Activated CD8-positive, alpha-beta T cell treated with anti-CD3 and anti-CD28 coated beads, Interleukin-2, amount 10 ng/mL, durations not matched to agents 7 days and 5 days (primary cell): ENCODE results near the gene MAPK8IP3. TPM values are rescaled to one million over a fixed set of nuclear protein-coding genes. Genes with fewer than 3 reads are reported as not detected.
"Not testable (repeated sequence)": the region's sequence is repeated elsewhere in the genome, so short reads cannot be mapped to it uniquely, and the experiment has no call there.

Experiments
- ATAC-seq: fragments of 150-1000 bp; cut with Tn5 transposase; one replicate; pipeline ENCODE4 v1.10.0; 2021; ENCODE audit warnings: moderate library complexity
- CTCF ChIA-PET: fragments of 350-600 bp; sonication (Branson Sonifier 250); formaldehyde crosslinking; loops from one replicate; lab custom pipeline; 2021; ENCODE audit warnings: antibody characterized with exemption; lab: Charles Lee
- POLR2A ChIA-PET: fragments of 350-600 bp; sonication (Branson Sonifier 250); formaldehyde crosslinking; loops from one replicate; lab custom pipeline; 2021; ENCODE audit warnings: antibody characterized with exemption; lab: Charles Lee
- DNase-seq: peaks from one replicate; pipeline ENCODE4 v3.0.0-alpha.2; 2020
- H3K27ac Mint-ChIP-seq: one replicate; pipeline ENCODE4 v1.8.0; 2021; ENCODE audit warnings: mild to moderate bottlenecking, mixed read lengths
- H3K27me3 Mint-ChIP-seq: one replicate; pipeline ENCODE4 v1.8.0; 2021; ENCODE audit warnings: low read depth, mixed read lengths
- H3K36me3 Mint-ChIP-seq: one replicate; pipeline ENCODE4 v1.8.0; 2021; ENCODE audit warnings: low read depth, mixed read lengths
- H3K4me1 Mint-ChIP-seq: one replicate; pipeline ENCODE4 v1.8.0; 2021; ENCODE audit warnings: low read depth, mixed read lengths
- H3K4me3 Mint-ChIP-seq: one replicate; pipeline ENCODE4 v1.8.0; 2021; ENCODE audit warnings: mild to moderate bottlenecking, mixed read lengths
- H3K9me3 Mint-ChIP-seq: one replicate; pipeline ENCODE4 v1.8.0; 2022; ENCODE audit warnings: mixed read lengths; ENCODE audit not compliant: insufficient read depth
- total RNA-seq, 2 experiments: library from RNA; stranded (reverse); gene quantifications; one replicate each; pipeline ENCODE4 v1.2.3, GENCODE V29; 2021

MAPK8IP3 gene
- total RNA-seq, 2 experiments from 2014 or later = 75.9 to 82.7 TPM

DNA sequence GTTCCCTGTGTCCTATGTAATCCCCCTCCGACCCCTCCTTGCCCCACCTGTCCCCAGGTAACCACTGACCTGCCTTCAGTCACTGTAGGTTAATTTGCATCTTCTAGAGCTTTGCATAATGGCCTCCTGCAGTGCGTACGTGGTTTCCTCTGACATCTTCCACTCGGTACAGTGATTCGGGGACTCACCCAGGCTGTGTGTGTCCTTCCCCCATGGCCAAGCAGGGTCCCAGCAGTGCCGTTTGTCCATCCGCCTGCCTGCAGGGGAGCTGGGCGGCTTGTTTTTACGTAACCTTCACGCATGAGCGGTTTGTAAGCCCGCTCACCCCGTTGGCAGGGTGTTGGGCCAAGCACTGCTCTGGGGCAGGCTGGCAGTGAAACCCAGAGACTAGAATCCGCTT lies 7.9 kb downstream of the MAPK8IP3 start:
- POLR2A ChIA-PET = interaction anchor here (1.0 kb wide), 1 partner anchor 10 kb away, joined by 3 read pairs; no protein-coding TSS in a partner anchor
- no peak overlapping the region for H3K27ac Mint-ChIP-seq
- no peaks in the 10 kb centered on the region for H3K36me3 Mint-ChIP-seq
- CTCF ChIA-PET = interaction anchor here (0.8 kb wide), 1 partner anchor 10 kb away, joined by 4 read pairs; no protein-coding TSS in a partner anchor
- H3K4me1 Mint-ChIP-seq = peaks cover 14% of the 10 kb centered on the region
- H3K27me3 Mint-ChIP-seq = no peaks in the 10 kb centered on the region
- DNase-seq (no peak), ATAC-seq (no peak)
- H3K9me3 Mint-ChIP-seq = no peaks in the 10 kb centered on the region
- no peak overlapping the region for H3K4me3 Mint-ChIP-seq

DNA sequence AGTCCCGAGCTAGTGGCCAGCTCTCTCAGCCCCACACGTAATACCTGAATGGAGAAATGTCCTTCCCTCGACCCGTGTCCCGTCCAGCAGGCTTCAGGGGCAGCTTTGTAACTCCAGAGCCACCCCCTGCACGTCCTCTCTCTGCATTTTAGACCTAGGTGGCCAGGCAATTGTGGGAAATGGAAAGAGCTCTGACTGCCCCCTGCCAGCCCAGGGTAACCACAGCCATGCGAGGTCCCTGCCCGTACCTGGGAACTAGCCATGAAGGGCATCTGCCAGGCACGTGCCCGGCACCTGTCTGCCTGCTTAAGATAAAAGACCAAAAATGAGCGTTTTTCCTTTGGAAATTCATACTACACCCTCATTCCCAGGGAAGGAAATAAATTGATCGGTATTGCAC lies 9.2 kb downstream of the MAPK8IP3 start:
- Mint-ChIP-seq H3K27me3 (no peaks in the 10 kb centered on the region), H3K4me3 (no peak overlapping the region), H3K9me3 (no peaks in the 10 kb centered on the region), H3K4me1 (peaks cover 19% of the 10 kb centered on the region), H3K27ac (no peak overlapping the region), H3K36me3 (no peaks in the 10 kb centered on the region)
- DNase-seq = no peak
- ChIA-PET CTCF (interaction anchor here (0.5 kb wide), 1 partner anchor 33 kb away, joined by 3 read pairs; no protein-coding TSS in a partner anchor), POLR2A (no interaction called here)
- no peak for ATAC-seq

DNA sequence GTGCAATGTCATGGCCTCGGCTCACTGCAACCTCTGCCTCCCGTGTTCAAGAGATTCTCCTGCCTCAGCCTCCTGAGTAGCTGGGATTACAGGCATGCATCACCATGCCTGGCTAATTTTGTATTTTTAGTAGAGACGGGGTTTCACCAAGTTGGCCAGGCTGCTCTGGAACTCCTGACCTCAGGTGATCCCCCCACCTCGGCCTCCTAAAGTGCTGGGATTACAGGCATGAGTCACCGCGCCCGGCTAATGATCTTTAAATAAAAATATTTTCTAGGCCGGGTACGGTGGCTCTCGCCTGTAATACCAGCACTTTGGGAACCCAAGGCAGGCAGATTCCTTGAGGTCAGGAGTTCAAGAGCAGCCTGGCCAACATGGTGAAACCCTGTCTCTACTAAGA lies 12.2 kb downstream of the MAPK8IP3 start:
- H3K4me3 Mint-ChIP-seq, H3K27me3 Mint-ChIP-seq, H3K27ac Mint-ChIP-seq, H3K9me3 Mint-ChIP-seq, CTCF ChIA-PET, ATAC-seq, DNase-seq, H3K36me3 Mint-ChIP-seq, POLR2A ChIA-PET: not testable (repeated sequence)
- peaks cover 38% of the 10 kb centered on the region for H3K4me1 Mint-ChIP-seq

DNA sequence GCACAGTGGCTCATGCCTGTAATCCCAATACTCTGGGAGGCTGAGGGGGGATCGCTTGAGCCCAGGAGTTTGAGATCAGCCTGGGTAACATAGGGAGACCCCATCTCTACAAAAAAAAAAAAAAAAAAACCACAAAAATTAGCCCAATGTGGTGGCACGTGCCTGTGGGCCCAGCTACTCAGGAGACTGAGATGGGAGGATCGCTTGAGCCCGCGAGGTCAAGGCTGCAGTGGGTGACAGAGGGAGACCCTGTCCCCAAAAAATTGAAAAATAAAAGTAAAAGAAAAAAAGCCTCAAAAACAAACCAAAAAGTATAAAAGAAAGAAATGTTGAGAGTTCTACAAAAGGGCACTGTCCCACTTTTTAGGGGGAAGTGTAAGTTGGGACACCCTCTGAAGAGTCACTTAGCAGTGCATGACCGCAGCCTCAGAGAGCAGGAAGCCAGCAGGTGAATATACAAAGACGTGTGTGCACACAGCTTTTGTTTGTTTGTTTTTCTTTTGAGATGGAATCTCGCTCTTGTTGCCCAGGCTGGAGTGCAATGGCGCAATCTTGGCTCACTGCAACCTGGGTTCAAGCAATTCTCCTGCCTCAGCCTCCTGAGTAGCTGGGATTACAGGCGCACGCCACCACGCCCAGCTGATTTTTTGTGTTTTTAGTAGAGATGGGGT lies 13.7 kb downstream of the MAPK8IP3 start:
- POLR2A ChIA-PET, CTCF ChIA-PET, H3K9me3 Mint-ChIP-seq, H3K4me3 Mint-ChIP-seq, H3K36me3 Mint-ChIP-seq, ATAC-seq, H3K27me3 Mint-ChIP-seq: not testable (repeated sequence)
- peak; percentile 40 for DNase-seq
- Mint-ChIP-seq H3K27ac (peak overlapping the region; percentile 11), H3K4me1 (peaks cover 43% of the 10 kb centered on the region)

DNA sequence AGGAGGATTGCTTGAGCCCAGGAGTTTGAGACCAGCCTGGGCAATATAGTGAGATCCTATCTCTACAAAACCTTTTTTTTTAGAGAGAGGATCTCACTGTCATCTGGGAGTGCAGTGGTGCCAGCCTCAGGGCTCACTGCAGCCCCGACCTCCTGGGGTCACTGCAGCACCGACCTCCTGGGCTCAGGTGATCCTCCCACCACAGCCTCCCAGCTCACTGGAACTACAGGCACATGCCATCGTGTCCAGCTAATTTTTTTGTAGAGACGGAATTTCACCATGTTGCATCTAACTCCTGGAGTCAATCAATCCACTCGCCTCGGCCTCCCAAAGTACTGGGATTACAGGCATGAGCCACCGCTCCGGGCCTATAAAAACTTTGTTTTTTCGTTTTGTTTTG lies 15.4 kb downstream of the MAPK8IP3 start:
- DNase-seq (no peak), ATAC-seq (no peak)
- Mint-ChIP-seq H3K9me3 (no peaks in the 10 kb centered on the region), H3K4me3 (no peak overlapping the region), H3K4me1 (peaks cover 43% of the 10 kb centered on the region), H3K36me3 (peaks cover 5% of the 10 kb centered on the region), H3K27ac (no peak overlapping the region), H3K27me3 (no peaks in the 10 kb centered on the region)
- CTCF ChIA-PET = no interaction called here
- POLR2A ChIA-PET = no interaction called here

DNA sequence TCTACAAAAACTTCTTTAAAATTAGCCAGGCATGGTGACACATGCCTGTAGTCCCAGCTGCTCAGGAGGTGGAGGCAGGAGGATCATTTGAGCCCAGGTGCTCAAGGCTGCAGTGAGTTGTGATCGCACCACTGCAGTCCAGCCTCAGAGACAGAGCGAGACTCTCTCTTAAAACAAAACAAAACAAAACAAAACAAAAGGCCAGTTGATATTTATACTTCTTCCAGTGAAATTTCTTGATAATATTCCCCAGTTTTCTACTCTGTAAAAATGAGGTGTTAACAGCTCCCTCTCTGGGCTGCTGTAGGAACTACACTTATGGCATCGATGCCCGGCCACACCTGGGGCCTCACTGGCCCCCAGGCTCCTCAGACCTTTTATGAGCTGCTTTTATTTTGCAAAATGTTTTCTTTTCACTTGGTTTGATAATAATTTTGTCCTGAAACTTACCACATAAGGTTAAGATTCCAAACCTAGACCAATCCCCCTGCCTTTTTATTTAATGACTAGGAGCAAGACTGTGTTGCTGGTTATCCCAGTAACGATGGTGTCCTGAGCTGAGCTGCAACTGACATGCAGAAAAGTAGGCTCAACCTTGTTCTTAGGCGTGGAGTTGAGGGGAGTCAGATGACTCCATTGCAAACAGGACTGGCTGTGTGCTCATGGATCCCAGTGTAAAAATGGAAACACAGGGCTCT lies 17.6 kb downstream of the MAPK8IP3 start:
- Mint-ChIP-seq H3K9me3 (no peaks in the 10 kb centered on the region), H3K27me3 (no peaks in the 10 kb centered on the region), H3K4me1 (peaks cover 43% of the 10 kb centered on the region), H3K27ac (peak overlapping the region; percentile 48), H3K36me3 (peaks cover 5% of the 10 kb centered on the region), H3K4me3 (no peak overlapping the region)
- DNase-seq (peak; percentile 57), ATAC-seq (peak; percentile 43)
- ChIA-PET POLR2A (interaction anchor here (0.5 to 0.6 kb wide), 2 partner anchors 10 to 190 kb away, joined by 3 read pairs; no protein-coding TSS in a partner anchor), CTCF (interaction anchor here (0.8 to 2.2 kb wide), 12 partner anchors 9 to 360 kb away, joined by 3 to 13 read pairs (median 4); no protein-coding TSS in a partner anchor)

DNA sequence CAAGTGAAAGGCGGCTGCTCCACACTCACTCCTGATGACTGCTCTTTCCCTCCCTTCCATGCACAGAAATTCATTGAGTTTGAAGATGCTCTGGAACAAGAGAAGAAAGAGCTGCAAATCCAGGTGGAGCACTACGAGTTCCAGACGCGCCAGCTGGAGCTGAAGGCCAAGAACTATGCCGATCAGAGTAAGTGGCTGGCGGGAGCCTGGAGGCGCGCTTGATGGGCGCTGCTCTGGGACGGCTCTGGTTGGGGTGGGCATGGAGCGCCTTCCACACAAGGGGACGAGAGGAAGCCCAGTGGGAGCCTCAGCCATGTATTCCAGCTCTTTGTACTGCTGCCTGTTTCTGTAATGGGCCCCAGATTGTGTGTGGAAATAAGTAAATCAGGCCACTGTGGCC lies 18.5 kb downstream of the MAPK8IP3 start:
- H3K4me3 Mint-ChIP-seq = no peak overlapping the region
- DNase-seq (no peak), ATAC-seq (no peak)
- peaks cover 9% of the 10 kb centered on the region for H3K36me3 Mint-ChIP-seq
- no peaks in the 10 kb centered on the region for H3K27me3 Mint-ChIP-seq
- H3K4me1 Mint-ChIP-seq = peaks cover 34% of the 10 kb centered on the region
- H3K9me3 Mint-ChIP-seq = no peaks in the 10 kb centered on the region
- ChIA-PET CTCF (interaction anchor here (1.5 to 2.2 kb wide), 2 partner anchors 14 to 361 kb away, joined by 6 to 13 read pairs; no protein-coding TSS in a partner anchor), POLR2A (interaction anchor here (0.6 to 0.9 kb wide), 2 partner anchors 11 to 18 kb away, joined by 3 to 4 read pairs; partner anchors contain the start of gene MAPK8IP3)
- H3K27ac Mint-ChIP-seq = no peak overlapping the region

DNA sequence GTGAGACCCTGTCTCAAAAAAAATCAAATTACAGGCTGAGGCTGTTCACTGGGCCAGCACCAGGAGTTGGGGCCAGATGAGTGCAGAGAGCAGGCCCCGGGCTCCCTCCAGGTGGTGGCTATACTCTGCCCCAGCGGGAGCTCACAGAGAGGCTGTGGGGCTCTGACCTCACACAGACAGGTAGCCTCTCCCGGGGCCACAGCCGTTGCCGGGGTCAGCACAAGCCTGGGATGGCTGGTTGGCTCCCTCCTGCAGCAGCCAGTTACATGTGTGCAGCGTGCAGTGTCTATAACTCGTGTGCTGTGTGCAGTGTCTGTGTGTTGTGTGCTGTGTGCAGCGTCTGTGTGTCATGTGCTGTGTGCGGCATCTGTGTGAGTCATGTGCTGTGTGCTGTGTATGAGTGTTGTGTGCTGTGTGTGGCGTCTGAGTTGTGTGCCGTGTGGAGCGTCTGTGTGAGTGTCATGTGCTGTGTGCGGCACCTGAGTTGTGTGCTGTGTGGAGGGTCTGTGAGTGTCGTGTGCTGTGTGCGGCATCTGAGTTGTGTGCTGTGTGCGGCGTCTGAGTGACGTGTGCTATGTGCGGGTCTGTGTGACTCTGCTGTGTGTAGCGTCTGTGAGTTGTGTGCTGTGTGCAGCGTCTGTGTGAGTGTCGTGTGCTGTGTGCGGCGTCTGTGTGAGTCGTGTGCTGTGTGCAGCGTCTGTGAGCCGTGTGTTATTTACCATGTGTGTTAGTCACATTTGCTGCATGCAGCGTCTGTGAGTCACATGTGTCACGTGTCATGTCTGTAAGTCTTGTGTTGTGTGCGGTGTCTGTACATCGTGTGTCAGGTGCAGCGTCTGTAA lies 20.9 kb downstream of the MAPK8IP3 start:
- peak overlapping the region; percentile 3 for H3K27ac Mint-ChIP-seq
- CTCF ChIA-PET = no interaction called here
- POLR2A ChIA-PET = no interaction called here
- no peaks in the 10 kb centered on the region for H3K9me3 Mint-ChIP-seq
- no peak overlapping the region for H3K4me3 Mint-ChIP-seq
- H3K36me3 Mint-ChIP-seq = peaks cover 12% of the 10 kb centered on the region
- no peak for ATAC-seq
- H3K27me3 Mint-ChIP-seq = no peaks in the 10 kb centered on the region
- DNase-seq = no peak
- H3K4me1 Mint-ChIP-seq = peaks cover 18% of the 10 kb centered on the region

DNA sequence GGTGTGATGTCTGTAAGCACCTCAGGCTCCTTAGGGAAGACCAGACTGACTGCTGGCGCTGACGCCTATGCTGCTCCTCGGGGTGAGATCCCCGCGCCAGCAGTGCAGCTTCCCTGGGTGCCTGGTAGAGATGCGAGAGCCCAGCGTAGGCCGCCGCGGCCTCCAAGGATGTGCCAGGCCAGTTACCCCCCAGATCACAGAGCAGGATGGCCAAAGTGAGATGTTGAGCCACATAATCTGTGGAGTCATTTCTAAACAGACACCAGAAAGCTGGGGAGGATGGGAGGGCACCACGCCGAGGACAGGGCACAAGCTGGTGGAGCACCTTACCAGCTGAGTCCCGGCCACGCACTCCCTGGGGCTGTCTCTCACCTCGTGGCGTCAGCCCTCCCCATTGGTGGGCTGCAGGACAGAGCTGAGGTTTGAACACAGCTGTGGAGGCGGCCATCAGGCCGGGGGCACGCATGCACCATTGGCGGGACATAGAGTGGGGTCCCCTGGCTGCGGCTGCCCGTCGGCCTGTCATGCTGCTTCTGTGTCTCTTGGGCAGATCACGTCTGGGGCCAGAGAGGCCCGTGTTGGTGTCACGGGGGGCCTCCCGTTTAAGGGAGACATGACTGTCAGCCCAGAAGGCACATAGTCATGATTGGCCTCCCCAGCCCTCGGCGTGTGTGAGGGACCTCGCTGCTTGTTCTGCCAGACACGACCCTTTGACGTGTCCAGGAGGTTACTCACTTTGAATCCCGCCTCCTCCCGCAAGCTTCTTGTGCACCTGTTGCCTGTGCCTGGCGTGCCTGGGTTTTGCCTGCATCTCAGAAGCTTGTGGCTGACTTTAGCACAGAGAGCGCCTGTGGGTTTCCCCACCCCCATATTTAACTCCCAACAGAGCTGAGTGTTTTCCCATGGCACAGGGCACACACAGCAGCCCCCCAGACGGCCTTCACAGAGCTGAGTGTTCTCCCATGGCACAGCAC lies 21.9 kb downstream of the MAPK8IP3 start:
- Mint-ChIP-seq H3K4me1 (peaks cover 9% of the 10 kb centered on the region), H3K27me3 (no peaks in the 10 kb centered on the region), H3K9me3 (no peaks in the 10 kb centered on the region), H3K4me3 (no peak overlapping the region), H3K27ac (no peak overlapping the region), H3K36me3 (peaks cover 17% of the 10 kb centered on the region)
- ATAC-seq = no peak
- ChIA-PET CTCF (interaction anchor here (0.9 kb wide), 1 partner anchor 22 kb away, joined by 3 read pairs; the partner anchor contains the start of gene MAPK8IP3), POLR2A (no interaction called here)
- no peak for DNase-seq

DNA sequence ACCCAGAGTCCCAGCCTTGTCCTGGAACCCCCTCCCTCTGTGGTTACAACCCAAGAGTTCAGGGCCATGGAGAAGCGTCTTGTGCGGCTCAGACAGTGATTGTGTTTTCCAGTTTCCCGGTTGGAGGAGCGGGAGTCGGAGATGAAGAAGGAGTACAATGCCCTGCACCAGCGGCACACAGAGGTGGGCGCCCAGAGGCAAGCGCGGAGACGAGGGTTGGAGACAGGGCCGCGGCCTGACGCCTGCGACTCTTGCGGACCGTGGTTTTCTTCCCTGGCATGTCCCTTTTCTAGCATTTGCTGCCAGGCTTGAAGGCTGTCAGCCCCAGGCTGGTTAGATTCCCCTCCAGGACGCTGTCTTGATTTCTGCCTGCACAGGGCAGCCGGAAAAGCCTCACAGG lies 23.0 kb downstream of the MAPK8IP3 start:
- ATAC-seq = no peak
- Mint-ChIP-seq H3K27me3 (no peaks in the 10 kb centered on the region), H3K4me3 (no peak overlapping the region), H3K36me3 (peaks cover 23% of the 10 kb centered on the region), H3K9me3 (no peaks in the 10 kb centered on the region), H3K27ac (no peak overlapping the region), H3K4me1 (no peaks in the 10 kb centered on the region)
- CTCF ChIA-PET = no interaction called here
- no peak for DNase-seq
- POLR2A ChIA-PET = no interaction called here

DNA sequence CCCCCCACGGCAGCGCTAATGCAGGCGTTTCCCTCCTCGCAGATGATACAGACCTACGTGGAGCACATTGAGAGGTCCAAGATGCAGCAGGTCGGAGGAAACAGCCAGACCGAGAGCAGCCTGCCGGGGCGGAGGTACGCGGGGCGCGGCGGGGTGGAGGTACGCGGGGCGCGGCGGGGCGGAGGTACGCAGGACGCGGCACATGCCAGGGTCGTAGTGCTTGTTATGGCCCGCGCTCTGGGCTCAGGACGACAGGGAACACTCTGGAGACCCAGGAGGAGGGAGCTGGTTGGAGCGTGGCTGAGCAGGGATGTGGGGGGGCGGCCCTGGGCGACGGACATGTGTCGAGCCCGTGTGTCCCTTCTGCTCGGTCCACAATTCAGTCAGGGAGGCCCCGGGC lies 23.4 kb downstream of the MAPK8IP3 start:
- DNase-seq (no peak), ATAC-seq (no peak)
- Mint-ChIP-seq H3K9me3 (no peaks in the 10 kb centered on the region), H3K4me3 (no peak overlapping the region), H3K27me3 (no peaks in the 10 kb centered on the region), H3K4me1 (no peaks in the 10 kb centered on the region), H3K27ac (no peak overlapping the region), H3K36me3 (peaks cover 23% of the 10 kb centered on the region)
- ChIA-PET CTCF (no interaction called here), POLR2A (no interaction called here)
